Keratinocyte (primary cell): ENCODE data around the gene CFAP300. TPM values are rescaled to one million over a fixed set of nuclear protein-coding genes. Genes with fewer than 3 reads are reported as not detected.

ENCODE experiments used
- DNase-seq: peaks from one replicate; pipeline ENCODE4 v3.0.0-alpha.2; 2011; ENCODE audit warnings: low read depth, missing footprints, low spot score
- FAIRE-seq: peaks from 2 replicates; lab custom pipeline; 2011; peaks lifted over from hg19 to GRCh38; lab: Jason Lieb, UNC
- H2AFZ ChIP-seq: 2 replicates; pipeline ENCODE4 v1.6.0; 2012; ENCODE audit warnings: low read length, control low read depth, inconsistent platforms; ENCODE audit not compliant: control insufficient read depth
- H3K27ac ChIP-seq: 2 replicates; pipeline ENCODE4 v1.5.1; 2011; ENCODE audit warnings: low read length; ENCODE audit not compliant: control insufficient read depth, insufficient read depth
- H3K27me3 ChIP-seq: 3 replicates; pipeline ENCODE4 v1.6.0; 2011; ENCODE audit warnings: low read length; ENCODE audit not compliant: control insufficient read depth, insufficient read depth; ENCODE audit errors: extremely low read depth
- H3K36me3 ChIP-seq, 2 experiments: 2 replicates in 1 of 2; 3 replicates in 1 of 2; pipeline ENCODE4 v1.5.1; 2011; ENCODE audit warnings: low read length in 2 of 2, mild to moderate bottlenecking in 1 of 2; ENCODE audit not compliant: control insufficient read depth in 2 of 2, insufficient read depth in 2 of 2; ENCODE audit errors: extremely low read depth in 1 of 2
- H3K4me1 ChIP-seq: 3 replicates; pipeline ENCODE4 v1.5.1; 2011; ENCODE audit warnings: low read length; ENCODE audit not compliant: control insufficient read depth, insufficient read depth; ENCODE audit errors: extremely low read depth
- H3K4me2 ChIP-seq: 3 replicates; pipeline ENCODE4 v1.6.0; 2011; ENCODE audit warnings: low read depth, low read length; ENCODE audit not compliant: control insufficient read depth, insufficient read depth; ENCODE audit errors: extremely low read depth
- H3K4me3 ChIP-seq, 3 experiments: fragments of 200-600 bp in 1 of 3; sonication (generic) in 1 of 3; 2 replicates in 2 of 3; 3 replicates in 1 of 3; pipeline ENCODE4 v1.5.1; 2011 to 2016; ENCODE audit warnings: low read length in 3 of 3, mild to moderate bottlenecking in 3 of 3, control low read depth in 2 of 3, inconsistent platforms in 1 of 3, low read depth in 1 of 3, mixed read lengths in 1 of 3, mixed run types in 1 of 3, moderate library complexity in 1 of 3; ENCODE audit not compliant: control insufficient read depth in 2 of 3, insufficient read depth in 2 of 3; ENCODE audit errors: extremely low read depth in 1 of 3
- H3K79me2 ChIP-seq: 2 replicates; pipeline ENCODE4 v1.6.0; 2012; ENCODE audit warnings: low read length; ENCODE audit not compliant: control insufficient read depth, insufficient read depth
- H3K9ac ChIP-seq: 3 replicates; pipeline ENCODE4 v1.6.0; 2011; ENCODE audit warnings: low read length; ENCODE audit not compliant: control insufficient read depth, insufficient read depth; ENCODE audit errors: extremely low read depth
- H3K9me1 ChIP-seq: 3 replicates; pipeline ENCODE4 v1.6.0; 2011; ENCODE audit warnings: low read length; ENCODE audit not compliant: control insufficient read depth, insufficient read depth; ENCODE audit errors: extremely low read depth
- H3K9me3 ChIP-seq: 2 replicates; pipeline ENCODE4 v1.5.1; 2012; ENCODE audit warnings: low read depth, low read length; ENCODE audit not compliant: control insufficient read depth
- H4K20me1 ChIP-seq: 3 replicates; pipeline ENCODE4 v1.6.0; 2011; ENCODE audit warnings: low read length; ENCODE audit not compliant: control insufficient read depth, insufficient read depth; ENCODE audit errors: extremely low read depth
- EZH2 ChIP-seq: IDR thresholded peaks from one replicate; pipeline ENCODE4 v1.6.1; 2012; ENCODE audit warnings: inconsistent platforms, mild to moderate bottlenecking, low read length, moderate library complexity
- dilution Hi-C: fragments of 300-500 bp; cut with MboI; formaldehyde crosslinking; loops from one replicate; pipeline ENCODE4 v1.7.0; 2020; ENCODE audit warnings: low sequenced_read_pairs; ENCODE audit not compliant: extremely low pct_ligation_motif_present
- polyA plus RNA-seq, 5 experiments: library from polyadenylated mRNA; depleted of rRNA in 3 of 5; stranded (reverse) in 3 of 5; stranded (forward) in 1 of 5; unstranded in 1 of 5; fragments of >200 nt; gene quantifications; 1 replicate in 1 of 5; 2 replicates in 3 of 5; 3 replicates in 1 of 5; pipeline versions ENCODE4 v1.2.1 to v1.2.3, GENCODE V29; 2011 to 2012; ENCODE audit warnings: missing spikeins in 2 of 5, low read depth in 1 of 5, low replicate concordance in 1 of 5
- TF ChIP-seq, protein P1 (sequence below), 3 experiments: IDR thresholded peaks in 1 of 3; conservative IDR thresholded peaks in 1 of 3; optimal IDR thresholded peaks in 1 of 3; 2 replicates in 2 of 3; 3 replicates in 1 of 3; pipeline versions ENCODE3 to v1.5.1; 2011; ENCODE audit warnings: low read length in 3 of 3, mild to moderate bottlenecking in 3 of 3, moderate library complexity in 2 of 3, control low read depth in 1 of 3, inconsistent platforms in 1 of 3; ENCODE audit not compliant: insufficient read depth in 2 of 3; ENCODE audit errors: extremely low read depth in 1 of 3

CFAP300 gene
- polyA plus RNA-seq, 1 donor (not counting 4 experiments of a cell fraction or from before 2014, with no cell fraction given) = 2.6 TPM

- no peak overlapping the region for H3K4me2 ChIP-seq
- TF ChIP-seq EZH2 = no peak
- TF ChIP-seq, protein P1, sequence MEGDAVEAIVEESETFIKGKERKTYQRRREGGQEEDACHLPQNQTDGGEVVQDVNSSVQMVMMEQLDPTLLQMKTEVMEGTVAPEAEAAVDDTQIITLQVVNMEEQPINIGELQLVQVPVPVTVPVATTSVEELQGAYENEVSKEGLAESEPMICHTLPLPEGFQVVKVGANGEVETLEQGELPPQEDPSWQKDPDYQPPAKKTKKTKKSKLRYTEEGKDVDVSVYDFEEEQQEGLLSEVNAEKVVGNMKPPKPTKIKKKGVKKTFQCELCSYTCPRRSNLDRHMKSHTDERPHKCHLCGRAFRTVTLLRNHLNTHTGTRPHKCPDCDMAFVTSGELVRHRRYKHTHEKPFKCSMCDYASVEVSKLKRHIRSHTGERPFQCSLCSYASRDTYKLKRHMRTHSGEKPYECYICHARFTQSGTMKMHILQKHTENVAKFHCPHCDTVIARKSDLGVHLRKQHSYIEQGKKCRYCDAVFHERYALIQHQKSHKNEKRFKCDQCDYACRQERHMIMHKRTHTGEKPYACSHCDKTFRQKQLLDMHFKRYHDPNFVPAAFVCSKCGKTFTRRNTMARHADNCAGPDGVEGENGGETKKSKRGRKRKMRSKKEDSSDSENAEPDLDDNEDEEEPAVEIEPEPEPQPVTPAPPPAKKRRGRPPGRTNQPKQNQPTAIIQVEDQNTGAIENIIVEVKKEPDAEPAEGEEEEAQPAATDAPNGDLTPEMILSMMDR (optimal IDR thresholded peaks at IDR 0.05 in 1 of 3, IDR thresholded peaks at IDR 0.05 in 1 of 3, conservative IDR thresholded peaks at IDR 0.05 in 1 of 3; ENCODE audit: extremely low read depth in 1 of 3, insufficient read depth in 2 of 3, low read length in 3 of 3) = no peak
Measured at GRCh38 chr11:102085864-102086551, 38.8 kb downstream of the CFAP300 start.

DNA sequence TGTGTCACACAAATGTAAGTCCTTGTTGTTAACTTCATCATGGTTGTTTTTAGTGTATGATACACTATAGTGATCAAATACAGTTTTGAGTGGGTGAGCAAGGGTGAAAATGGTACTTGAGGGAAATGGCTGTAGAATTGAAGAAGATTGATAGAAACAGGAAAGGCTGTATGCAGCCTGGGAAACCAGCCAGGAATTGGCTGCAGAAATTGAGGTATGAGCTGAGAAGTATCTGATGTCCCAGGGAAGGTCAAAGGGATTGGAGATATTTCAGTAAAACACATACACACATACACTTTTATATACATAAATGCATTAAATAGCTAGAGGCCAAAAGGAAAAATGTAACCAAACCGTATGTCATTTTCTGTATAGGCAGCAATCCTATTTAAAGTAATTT is 49.9 kb downstream of the CFAP300 start:
- DNase-seq (no peak), FAIRE-seq (no peak)
- H2AFZ ChIP-seq = no peak overlapping the region
- H4K20me1 ChIP-seq = no peaks in the 10 kb centered on the region
- no peak overlapping the region for H3K9ac ChIP-seq
- no peaks in the 10 kb centered on the region for H3K4me1 ChIP-seq
- no peaks in the 10 kb centered on the region for H3K9me3 ChIP-seq
- no peaks in the 10 kb centered on the region for H3K36me3 ChIP-seq
- H3K9me1 ChIP-seq = no peaks in the 10 kb centered on the region
- H3K4me2 ChIP-seq = no peak overlapping the region
- TF ChIP-seq EZH2 = no peak
- TF ChIP-seq, protein P1 (optimal IDR thresholded peaks at IDR 0.05 in 1 of 3, IDR thresholded peaks at IDR 0.05 in 1 of 3, conservative IDR thresholded peaks at IDR 0.05 in 1 of 3; ENCODE audit: extremely low read depth in 1 of 3, insufficient read depth in 2 of 3, low read length in 3 of 3) = no peak
- dilution Hi-C loops = no loop called here
- H3K4me3 ChIP-seq = no peak overlapping the region
- no peaks in the 10 kb centered on the region for H3K79me2 ChIP-seq
- H3K27ac ChIP-seq = no peak overlapping the region
- no peaks in the 10 kb centered on the region for H3K27me3 ChIP-seq

More at GRCh38 chr11:102085864-102086551, 38.8 kb downstream of the CFAP300 start:
- no peak for DNase-seq
- H2AFZ ChIP-seq = no peak overlapping the region
- H3K9me1 ChIP-seq = no peaks in the 10 kb centered on the region
- no peaks in the 10 kb centered on the region for H3K4me1 ChIP-seq
- no peak overlapping the region for H3K9ac ChIP-seq
- dilution Hi-C loops = no loop called here
- H3K79me2 ChIP-seq = no peaks in the 10 kb centered on the region
- no peaks in the 10 kb centered on the region for H3K27me3 ChIP-seq
- no peaks in the 10 kb centered on the region for H3K9me3 ChIP-seq
- no peak for FAIRE-seq
- H4K20me1 ChIP-seq = no peaks in the 10 kb centered on the region
- H3K36me3 ChIP-seq = no peaks in the 10 kb centered on the region
- H3K4me3 ChIP-seq = no peak overlapping the region
- H3K27ac ChIP-seq = no peak overlapping the region
